Breast epithelium (tissue), 3 donors: ENCODE results near the gene YPEL4.

Experiments
- CTCF ChIP-seq, 3 donors: fragments of 450-650 bp; IDR thresholded peaks; one replicate each; pipeline ENCODE4 v1.5.1; 2016 to 2017; ENCODE audit warnings: antibody characterized with exemption in 3 of 3, mild to moderate bottlenecking in 3 of 3, moderate library complexity in 3 of 3
- POLR2A ChIP-seq: fragments of 450-650 bp; IDR thresholded peaks from one replicate; pipeline ENCODE4 v1.6.1; 2016; ENCODE audit warnings: antibody characterized with exemption, mild to moderate bottlenecking, moderate library complexity

DNA sequence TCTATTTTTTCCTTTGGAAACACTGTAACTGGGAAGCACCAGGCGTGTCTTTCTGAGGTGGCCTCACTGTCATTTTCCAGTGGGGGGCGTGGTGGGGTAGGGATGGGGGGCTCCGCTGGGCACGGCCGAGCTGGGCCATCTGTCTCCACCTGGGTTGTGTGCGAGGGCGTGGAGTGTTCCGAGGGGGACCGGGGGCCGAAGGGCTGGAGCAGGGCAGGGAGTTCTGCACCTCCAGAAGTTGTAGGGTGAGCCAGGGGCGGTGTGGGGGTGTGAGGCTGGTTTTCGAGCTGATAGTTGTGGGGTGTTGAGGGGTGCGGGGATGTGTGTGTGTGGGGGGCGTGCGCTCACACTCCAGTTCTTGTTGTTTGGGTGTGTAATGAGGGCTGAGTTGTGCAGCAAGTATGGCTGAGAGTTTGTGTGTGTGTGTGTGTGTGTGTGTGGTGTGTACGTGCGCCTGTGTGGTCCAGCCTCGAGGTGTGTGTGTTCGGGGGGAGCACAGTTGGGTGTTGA lies 10.8 kb downstream of the YPEL4 start:
- TF ChIP-seq CTCF (IDR thresholded peaks at IDR 0.05): no peak
- no peak for TF ChIP-seq POLR2A
